ENCODE data around the gene PRICKLE2. TPM values are rescaled to one million over a fixed set of nuclear protein-coding genes. Genes with fewer than 3 reads are reported as not detected.

PRICKLE2 gene
- total RNA-seq, 2 donors from 2014 or later = 27.9 to 42.3 TPM

GRCh38 chr3:64079369-64080150 is 145.7 kb downstream of the PRICKLE2 start:
- Histone ChIP-seq H3K4me1 (ENCODE audit: control insufficient read depth in 1 of 2, low read depth in 2 of 2) (no peaks in the 10 kb centered on the region), H3K4me3 (no peak overlapping the region), H3K27ac (no peak overlapping the region), H3K36me3 (no peaks in the 10 kb centered on the region), H3K9me3 (no peaks in the 10 kb centered on the region), H3K27me3 (replicated peaks; ENCODE audit: insufficient read depth) (no peaks in the 10 kb centered on the region)
- TF ChIP-seq, protein P1, sequence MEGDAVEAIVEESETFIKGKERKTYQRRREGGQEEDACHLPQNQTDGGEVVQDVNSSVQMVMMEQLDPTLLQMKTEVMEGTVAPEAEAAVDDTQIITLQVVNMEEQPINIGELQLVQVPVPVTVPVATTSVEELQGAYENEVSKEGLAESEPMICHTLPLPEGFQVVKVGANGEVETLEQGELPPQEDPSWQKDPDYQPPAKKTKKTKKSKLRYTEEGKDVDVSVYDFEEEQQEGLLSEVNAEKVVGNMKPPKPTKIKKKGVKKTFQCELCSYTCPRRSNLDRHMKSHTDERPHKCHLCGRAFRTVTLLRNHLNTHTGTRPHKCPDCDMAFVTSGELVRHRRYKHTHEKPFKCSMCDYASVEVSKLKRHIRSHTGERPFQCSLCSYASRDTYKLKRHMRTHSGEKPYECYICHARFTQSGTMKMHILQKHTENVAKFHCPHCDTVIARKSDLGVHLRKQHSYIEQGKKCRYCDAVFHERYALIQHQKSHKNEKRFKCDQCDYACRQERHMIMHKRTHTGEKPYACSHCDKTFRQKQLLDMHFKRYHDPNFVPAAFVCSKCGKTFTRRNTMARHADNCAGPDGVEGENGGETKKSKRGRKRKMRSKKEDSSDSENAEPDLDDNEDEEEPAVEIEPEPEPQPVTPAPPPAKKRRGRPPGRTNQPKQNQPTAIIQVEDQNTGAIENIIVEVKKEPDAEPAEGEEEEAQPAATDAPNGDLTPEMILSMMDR (IDR thresholded peaks at IDR 0.05) = no peak
- ATAC-seq (ENCODE audit: insufficient number of reproducible peaks, low FRiP score, low read depth) (no peak), DNase-seq (ENCODE audit: low spot score) (no peak)

DNA sequence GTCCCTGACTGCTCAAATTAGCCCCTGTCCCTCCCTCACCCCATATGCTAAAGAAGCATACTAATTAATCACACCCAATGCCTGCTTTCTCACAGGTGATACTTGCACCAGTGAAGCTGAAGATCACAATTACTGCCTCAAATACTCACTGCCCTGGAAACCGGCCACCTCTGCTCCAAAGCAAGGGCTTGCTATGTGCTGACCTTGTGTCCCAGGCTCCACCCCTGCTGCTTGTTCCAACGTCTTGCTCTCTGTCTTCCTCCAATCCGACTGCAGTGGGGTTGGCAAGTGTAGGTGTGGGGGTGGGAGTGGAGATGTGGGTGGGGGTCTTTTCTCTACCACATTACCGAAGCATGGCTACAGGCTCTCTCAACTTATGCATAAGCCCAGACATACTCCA is 146.3 kb downstream of the PRICKLE2 start:
- TF ChIP-seq, protein P1 (IDR thresholded peaks at IDR 0.05) = no peak
- DNase-seq (ENCODE audit: low spot score) (no peak), ATAC-seq (ENCODE audit: insufficient number of reproducible peaks, low FRiP score, low read depth) (no peak)
- no peaks in the 10 kb centered on the region for H3K9me3 ChIP-seq
- no peak overlapping the region for H3K4me3 ChIP-seq
- no peaks in the 10 kb centered on the region for H3K27me3 ChIP-seq (replicated peaks; ENCODE audit: insufficient read depth)
- H3K27ac ChIP-seq = no peak overlapping the region
- no peaks in the 10 kb centered on the region for H3K4me1 ChIP-seq (ENCODE audit: control insufficient read depth in 1 of 2, low read depth in 2 of 2)
- no peaks in the 10 kb centered on the region for H3K36me3 ChIP-seq

- TF ChIP-seq, protein P1 (IDR thresholded peaks at IDR 0.05) = no peak
Measured at GRCh38 chr3:64074895-64075679, 150.2 kb downstream of the PRICKLE2 start.

DNA sequence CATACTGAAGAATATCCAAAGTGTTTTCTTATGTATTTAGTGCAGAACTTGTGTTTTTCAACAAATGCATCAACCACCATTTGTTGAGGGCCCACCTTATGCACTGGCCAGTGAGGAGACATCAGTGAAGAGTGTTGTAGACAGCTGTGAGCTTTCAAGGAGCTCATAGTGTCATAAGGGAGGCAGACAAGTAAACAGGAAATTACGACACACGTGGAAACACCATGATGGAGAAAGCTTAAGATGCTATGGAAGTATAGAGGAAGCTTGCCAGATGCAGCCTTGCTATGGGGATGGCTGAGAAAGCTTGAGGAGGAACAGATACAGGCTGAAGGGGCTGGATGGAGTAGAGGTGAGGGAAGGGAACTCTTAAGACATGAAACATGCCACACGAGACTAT is 151.2 kb downstream of the PRICKLE2 start:
- Histone ChIP-seq H3K36me3 (no peaks in the 10 kb centered on the region), H3K27ac (no peak overlapping the region), H3K27me3 (replicated peaks; ENCODE audit: insufficient read depth) (no peaks in the 10 kb centered on the region), H3K9me3 (no peaks in the 10 kb centered on the region), H3K4me1 (ENCODE audit: control insufficient read depth in 1 of 2, low read depth in 2 of 2) (no peaks in the 10 kb centered on the region), H3K4me3 (no peak overlapping the region)
- TF ChIP-seq, protein P1 (IDR thresholded peaks at IDR 0.05) = no peak
- ATAC-seq (ENCODE audit: insufficient number of reproducible peaks, low FRiP score, low read depth) = no peak
- no peak for DNase-seq (ENCODE audit: low spot score)

More at GRCh38 chr3:64074895-64075679, 150.2 kb downstream of the PRICKLE2 start:
- H3K4me3 ChIP-seq = no peak overlapping the region
- no peaks in the 10 kb centered on the region for H3K9me3 ChIP-seq
- ATAC-seq (ENCODE audit: insufficient number of reproducible peaks, low FRiP score, low read depth) (no peak), DNase-seq (ENCODE audit: low spot score) (no peak)
- H3K27ac ChIP-seq = no peak overlapping the region
- H3K4me1 ChIP-seq (ENCODE audit: control insufficient read depth in 1 of 2, low read depth in 2 of 2) = no peaks in the 10 kb centered on the region
- no peaks in the 10 kb centered on the region for H3K36me3 ChIP-seq
- H3K27me3 ChIP-seq (replicated peaks; ENCODE audit: insufficient read depth) = no peaks in the 10 kb centered on the region

DNA sequence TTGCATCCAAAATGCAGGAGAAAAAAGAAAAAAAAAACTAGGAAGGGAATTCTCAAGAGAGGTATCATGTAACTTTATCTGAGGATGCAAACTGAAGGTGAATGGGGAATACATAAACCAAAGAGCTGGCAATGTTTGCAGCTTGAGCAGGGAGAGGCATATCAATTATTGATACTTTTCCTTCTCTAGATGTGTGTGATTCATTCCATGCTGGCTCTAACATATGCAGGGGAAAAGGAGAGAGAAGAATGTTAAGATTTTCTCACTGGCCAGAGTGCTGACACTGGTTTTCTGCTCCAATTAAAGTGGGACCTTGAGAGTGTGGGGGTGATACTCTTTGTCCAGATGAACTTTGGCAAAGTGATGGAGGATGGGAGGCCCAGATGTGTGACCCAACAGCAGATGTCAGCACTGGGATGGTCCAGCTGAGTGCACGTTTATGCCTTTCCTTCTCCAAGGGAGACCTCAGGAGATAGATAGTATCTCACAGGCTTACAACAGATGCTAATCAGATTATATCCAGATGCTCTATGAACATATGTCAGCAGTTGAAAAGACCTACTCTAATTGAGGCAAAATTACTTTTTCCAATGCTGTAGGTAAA is 152.0 kb downstream of the PRICKLE2 start:
- ATAC-seq (ENCODE audit: insufficient number of reproducible peaks, low FRiP score, low read depth) = no peak

More for the DNA sequence above, 152.0 kb downstream of the PRICKLE2 start:
- TF ChIP-seq, protein P1 (IDR thresholded peaks at IDR 0.05) = no peak
- Histone ChIP-seq H3K9me3 (no peaks in the 10 kb centered on the region), H3K27me3 (replicated peaks; ENCODE audit: insufficient read depth) (no peaks in the 10 kb centered on the region), H3K27ac (no peak overlapping the region), H3K4me3 (no peak overlapping the region), H3K36me3 (no peaks in the 10 kb centered on the region), H3K4me1 (ENCODE audit: control insufficient read depth in 1 of 2, low read depth in 2 of 2) (no peaks in the 10 kb centered on the region)
- no peak for DNase-seq (ENCODE audit: low spot score)

Data from thoracic aorta (tissue), 2 donors.